Kidney tubule cell (primary cell): ENCODE measurements around the gene PANX3.

ENCODE experiments used
- DNase-seq: peaks from one replicate; pipeline ENCODE4 v3.0.0-alpha.2; 2018; ENCODE audit warnings: low spot score

Gene PANX3

GRCh38 chr11:124618863-124619262 is 7.6 kb downstream of the PANX3 start:
- DNase-seq: no peak

- peak; percentile 91 for DNase-seq
These were observed 11.6 kb downstream of the PANX3 start, which contains the start of gene TBRG1 for GRCh38 chr11:124622531-124623451. Gene TBRG1, plus strand, starts transcription at chr11:124622864. Its CDS starts 220 bp downstream, at chr11:124623084.

DNA sequence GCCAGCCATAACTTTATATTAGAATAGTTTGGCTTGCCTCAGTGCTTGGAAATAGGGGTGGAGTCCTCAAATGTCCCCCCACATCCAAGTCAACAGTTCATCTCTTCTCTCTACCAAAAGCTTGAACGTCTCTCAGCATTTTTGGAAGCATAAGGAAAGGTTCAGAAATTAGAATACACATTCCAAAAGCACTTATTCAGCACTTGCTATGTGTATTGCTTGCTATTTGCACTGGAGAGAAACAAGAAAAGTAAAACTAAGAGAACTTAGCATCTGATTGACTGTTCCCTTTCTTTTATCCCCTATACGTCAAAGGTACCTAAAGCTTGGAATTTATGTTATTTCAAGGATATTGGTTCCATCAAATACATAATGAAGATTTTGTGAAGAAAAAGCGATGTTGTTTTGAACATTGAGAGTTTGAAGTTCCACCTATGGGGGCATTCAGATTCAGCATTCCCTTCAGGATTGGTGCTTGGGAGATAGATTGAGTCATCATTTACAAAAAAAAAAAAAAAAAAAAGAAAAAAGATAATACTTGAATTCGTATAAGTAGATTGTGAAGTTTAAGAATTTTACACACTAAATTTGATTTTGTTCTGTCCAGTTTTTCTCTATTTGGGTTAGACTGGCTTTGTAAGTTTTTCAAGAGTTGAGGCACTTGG is 12.8 kb downstream of the PANX3 start:
- peak; percentile 13 for DNase-seq

DNA sequence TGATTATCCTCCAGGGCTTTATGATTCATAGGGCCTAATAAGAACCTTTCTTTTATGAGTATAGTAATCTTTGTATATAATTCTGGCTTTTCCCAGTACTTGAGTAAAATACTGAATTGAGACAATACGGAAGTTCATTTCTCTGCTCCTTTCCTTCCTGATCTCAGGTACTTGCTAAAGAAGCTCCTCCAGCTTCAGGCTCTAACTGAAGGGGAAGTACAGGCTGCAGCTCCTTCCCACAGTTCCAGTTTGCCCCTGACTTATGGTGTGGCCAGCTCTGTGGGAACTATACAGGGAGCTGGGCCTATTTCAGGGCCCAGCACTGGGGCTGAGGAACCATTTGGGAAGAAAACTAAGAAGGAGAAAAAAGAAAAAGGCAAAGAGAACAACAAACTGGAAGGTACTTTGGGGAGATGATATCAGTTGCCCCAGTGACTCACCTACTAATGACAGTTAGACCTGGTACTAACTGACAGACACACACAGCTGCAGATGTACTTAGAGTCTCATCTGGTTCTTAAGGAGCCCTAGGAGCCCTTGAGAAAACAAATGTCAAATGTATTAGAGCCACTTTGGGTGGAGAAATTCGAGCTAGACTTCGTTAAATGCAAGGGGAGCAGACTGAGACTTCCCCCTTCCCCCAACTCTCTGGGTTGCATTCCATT is 14.4 kb downstream of the PANX3 start:
- DNase-seq: no peak

DNA sequence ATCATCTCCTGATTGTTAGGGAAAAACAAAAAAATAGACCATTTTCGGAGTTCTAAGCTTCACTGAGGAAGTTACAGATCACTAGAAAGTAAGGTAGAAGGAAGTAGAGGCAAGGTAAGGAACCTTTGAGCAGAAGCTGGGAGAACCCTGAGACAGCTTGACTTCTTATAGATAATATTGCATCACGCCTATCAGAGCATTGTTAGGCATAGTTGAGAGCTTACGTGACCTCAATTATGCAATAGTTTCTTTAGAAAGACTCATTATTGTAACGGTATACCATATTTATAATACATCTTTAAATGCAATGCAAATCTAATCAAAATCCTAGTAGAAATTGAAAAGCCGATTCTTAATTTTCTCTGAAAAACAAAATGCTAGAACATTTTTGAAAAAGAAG is 16.3 kb downstream of the PANX3 start:
- DNase-seq: no peak

DNA sequence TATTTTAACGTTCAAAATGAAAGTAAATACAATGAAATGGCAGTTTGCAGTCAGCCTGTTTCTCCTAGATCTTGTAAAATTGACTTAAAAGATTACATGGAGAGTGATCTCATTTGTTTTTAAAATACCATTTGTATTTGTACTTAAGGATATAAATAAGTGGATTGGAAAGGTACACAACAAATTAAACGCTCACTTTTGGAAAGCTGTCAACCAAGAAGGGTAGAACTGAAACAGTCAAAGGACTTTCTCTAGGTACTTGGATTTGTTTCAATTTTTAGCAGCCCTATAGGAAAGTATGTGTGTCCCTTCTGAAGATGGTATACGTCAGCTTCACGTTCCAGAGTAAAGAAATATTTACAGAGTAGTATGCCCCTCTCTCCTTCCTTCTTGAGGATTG is 18.7 kb downstream of the PANX3 start:
- no peak for DNase-seq

- no peak for DNase-seq
These were observed 22.1 kb downstream of the PANX3 start for GRCh38 chr11:124633355-124633754.

- no peak for DNase-seq
These were observed 24.7 kb downstream of the PANX3 start for GRCh38 chr11:124635932-124636331.

DNA sequence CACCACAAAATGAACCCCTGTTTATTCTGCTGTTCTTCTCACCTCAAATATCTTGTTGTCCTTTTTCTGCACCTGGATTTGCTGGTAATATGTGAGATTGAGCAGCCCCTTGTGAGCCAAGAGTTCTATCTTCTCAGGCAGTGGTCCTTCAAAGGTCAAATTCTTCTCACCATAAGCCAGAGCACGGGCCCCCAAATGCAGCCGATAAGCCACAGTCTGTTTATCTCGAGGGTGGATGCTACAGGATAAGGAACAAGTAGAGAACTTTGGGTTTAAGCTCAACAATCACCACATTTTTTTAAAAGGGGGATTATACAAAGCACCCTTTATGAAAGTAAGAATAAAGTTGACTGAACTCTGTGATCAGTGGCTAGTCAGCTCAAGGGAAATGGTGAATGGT is 27.3 kb downstream of the PANX3 start:
- no peak for DNase-seq

DNA sequence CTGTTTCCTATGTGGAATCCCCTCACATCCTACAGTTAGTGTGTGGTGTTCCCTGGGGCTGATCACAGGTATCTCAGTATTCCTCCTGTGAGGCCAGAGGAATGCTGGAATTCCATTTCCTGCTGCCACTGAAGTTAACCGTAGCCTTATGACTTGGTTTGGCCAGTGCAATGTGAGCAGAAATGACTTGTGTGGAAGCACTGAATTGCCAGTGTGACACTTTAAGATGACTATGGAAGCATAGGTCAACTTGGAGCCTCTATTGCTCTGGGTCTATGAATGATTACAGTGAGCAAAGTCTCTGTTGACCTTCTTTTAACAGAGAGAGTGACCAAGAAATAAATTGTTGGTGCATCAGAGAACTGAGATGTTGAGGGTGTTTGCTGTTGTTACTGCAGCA is 28.0 kb downstream of the PANX3 start:
- peak; percentile 10 for DNase-seq

- DNase-seq: no peak
These were observed 29.4 kb downstream of the PANX3 start for GRCh38 chr11:124640666-124641065.

DNA sequence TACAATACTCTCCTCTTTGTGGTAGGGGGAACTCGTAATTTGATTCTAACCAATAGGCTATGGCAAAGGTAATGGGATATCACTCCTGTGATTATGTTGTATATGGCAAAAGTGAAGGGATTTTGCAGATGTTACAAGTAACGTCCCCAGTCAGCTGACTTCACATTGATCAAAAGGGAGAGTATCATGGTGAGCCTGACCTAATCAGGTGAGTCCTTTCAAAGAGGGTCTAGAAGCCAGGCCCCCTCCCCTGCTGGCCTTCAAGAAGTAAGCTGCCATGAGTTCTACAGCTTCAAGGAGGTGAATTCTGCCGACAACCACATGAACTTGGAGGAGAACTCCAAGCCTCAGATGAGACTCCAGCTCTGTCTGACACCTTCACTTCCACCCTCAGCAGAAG is 31.4 kb downstream of the PANX3 start:
- no peak for DNase-seq

DNA sequence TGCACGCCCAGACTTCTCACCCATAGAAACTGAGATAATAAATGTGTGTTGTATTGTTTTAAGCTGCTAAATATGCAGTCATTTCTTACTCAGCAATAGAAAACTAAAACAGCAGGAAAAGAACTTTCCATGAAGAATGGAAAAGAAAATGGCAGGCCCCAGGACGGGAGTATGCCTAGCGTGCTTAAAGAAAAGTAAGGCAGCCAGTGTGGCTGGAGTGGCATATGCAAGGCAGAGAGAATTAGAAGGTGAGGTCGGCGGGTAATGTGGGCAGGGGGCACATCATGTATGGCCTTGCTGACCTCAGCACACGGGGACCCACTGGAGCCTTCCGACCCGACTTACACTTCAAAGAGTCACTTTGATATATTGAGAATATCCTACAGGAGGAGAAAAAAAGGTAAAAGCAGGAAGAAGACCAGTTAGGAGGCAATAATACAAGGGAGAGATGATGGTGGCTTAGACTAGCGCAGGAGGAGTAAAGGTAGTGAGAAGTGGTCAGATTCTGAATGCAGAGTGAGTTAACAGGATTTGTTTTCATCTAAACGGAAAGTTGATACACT is 31.9 kb downstream of the PANX3 start:
- DNase-seq: no peak

GRCh38 chr11:124643605-124644425 is 32.6 kb downstream of the PANX3 start:
- peak; percentile 50 for DNase-seq

DNA sequence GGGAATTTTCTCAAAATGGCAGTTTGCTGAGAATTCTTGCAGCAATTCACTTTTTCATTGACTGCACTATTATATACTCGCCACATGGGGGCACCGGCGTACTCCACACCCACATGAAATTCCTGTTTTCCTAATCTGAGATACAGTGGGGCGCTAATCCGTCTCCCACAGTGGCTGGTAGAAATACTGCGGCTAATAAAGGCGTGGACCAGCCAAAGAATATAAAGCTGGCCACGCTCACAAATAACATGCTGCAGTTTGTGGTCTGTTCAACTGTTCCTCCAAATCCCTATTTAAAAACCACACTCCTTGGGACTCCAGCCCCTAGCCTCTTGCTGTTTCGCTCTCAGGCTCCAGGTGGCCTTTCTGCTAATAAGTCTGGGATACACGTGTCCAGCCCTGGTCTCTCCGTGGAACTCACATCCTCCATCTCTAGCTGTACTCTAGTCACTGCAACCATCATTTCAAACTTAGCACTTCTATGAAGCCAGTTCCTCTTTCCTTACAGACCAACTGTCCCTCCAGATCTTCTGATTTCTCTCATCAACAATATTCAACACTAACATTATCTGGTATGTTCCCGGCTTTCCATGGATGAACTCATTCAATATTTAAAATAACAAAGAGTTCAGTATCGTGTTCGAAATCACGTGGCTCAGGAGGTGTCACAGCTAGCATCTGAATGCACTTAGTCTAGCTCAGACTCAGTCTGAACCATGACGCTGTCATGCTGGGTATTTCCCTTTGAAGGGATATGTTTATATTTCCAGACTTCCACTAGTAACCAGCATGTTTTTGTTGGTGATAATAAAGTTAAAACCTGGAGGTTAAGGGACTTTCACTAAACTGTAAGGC is 33.4 kb downstream of the PANX3 start:
- DNase-seq: peak; percentile 75

DNA sequence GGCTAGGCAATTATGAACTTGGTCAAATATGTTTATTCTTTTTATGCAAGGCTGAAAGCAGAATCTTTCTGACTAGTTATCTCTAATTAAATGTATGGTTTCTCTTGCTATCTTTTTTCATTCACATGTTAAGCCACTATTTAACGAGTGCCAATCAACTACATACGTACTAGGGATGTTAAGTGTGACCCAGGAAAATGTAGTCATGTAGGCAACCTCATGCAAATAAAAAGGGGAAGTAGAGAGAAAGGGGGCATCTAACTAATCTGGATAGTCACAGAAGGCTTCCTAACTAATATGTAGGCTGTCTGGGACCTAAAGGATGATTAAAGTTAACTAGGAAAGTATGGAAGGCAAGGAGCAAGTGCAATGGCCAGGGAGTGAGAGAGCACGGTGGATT is 34.9 kb downstream of the PANX3 start:
- DNase-seq: no peak

GRCh38 chr11:124648610-124649009 is 37.4 kb downstream of the PANX3 start:
- DNase-seq: no peak

DNA sequence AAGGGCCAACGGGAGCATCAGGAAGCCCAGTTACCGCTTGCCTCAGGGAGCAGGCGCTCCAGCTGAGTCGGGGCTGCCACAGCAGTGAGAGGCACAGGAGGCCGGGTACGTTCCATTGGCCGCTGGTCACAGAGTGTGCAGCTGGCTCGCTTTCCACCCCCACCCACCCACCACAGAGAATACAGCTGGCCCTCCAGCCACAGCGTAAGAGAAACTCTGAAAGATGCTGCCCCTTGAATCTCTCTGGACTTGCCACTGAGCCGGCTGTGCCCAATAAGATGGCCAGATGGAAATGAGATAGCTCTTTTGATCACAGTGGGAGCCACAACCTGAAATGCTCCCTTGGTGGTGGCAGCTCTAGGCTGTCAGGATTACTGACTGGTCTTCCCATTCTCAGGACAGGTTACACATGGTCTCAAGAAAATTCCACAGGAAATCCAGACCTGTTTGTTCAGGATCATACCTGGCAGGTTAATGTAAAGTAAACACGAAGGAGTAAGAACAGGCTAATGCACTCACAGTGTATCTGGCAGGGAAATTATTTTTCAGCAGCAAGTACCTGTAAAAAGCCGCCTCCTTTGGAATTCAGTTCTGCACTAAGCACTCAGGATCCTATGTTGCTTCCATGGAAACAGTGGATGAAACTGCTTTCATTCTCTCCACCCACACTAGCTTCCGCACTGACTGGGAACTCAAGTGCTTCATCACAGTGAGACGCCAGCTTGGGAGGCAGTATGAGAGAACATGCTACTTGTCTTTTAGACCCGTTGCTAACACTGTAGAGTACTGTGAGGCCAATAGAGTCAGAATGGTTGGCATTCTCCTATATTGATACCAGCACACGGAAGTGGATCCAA is 45.8 kb downstream of the PANX3 start:
- DNase-seq: peak; percentile 17

DNA sequence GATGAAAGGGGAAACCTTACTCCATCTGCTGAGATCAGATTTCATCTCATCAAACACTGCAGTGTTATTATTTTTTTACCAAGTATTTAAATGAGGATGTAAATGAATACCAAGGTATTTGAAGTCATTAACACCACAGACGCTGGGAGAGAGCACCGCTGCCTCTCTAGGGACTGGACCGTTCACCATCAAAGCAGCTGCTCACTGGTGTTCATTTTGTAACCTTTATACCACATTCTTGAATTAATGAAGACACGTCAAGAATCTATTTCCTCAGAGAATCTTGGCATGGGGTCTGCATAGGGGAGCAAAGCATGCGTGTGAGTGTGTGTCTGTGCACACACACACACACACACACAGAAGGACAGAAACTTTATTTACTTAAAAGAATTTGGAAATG is 46.7 kb downstream of the PANX3 start:
- DNase-seq: no peak

DNA sequence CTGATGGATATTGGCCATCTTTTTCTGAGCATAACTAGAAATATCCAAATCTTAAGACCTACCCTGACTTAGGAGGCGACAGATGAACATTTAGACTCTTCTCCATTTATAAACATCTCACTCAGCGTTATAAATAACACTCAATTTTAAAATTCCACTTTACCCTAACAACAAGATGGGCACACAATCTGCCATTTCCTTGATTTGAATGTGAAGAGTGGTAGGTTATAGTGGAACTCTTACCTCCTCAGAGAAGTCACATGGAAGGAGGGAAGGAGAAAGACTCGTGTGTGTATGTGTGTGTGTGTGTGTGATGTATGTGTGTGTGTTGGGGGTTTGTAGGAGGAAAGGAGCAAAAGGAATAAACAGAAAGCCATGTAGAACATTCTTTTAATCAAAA is 47.3 kb downstream of the PANX3 start:
- no peak for DNase-seq
